Measurements from ENCODE around the gene ZKSCAN2.

The ZKSCAN2 gene

DNA sequence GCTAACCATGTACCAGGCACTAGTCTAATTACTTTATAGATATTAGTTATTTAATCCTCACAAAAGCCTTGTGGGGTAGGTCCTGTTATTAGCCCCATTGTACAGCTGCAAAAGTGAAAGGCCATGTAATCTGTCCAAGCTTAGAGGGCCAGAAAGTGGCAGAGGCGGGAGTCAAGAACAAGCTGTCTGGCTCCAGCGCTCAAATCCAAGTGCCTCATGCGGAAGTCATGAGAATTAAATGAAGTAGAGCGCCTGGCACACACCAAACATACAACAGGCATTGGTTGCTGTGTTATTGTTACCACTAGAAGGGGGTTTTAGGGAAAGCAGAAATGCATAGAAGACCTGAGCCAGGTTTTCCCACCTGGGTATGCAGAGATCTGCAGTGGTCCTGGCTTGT, 39.7 kb downstream of the ZKSCAN2 start:
- Histone ChIP-seq H2AFZ (ENCODE audit: low read depth) (no peak overlapping the region), H3K4me1 (ENCODE audit: low read depth, poor library complexity, severe bottlenecking) (no peaks in the 10 kb centered on the region), H4K20me1 (ENCODE audit: insufficient read depth) (no peaks in the 10 kb centered on the region), H3K9ac (no peak overlapping the region), H3K79me2 (ENCODE audit: insufficient read depth, low read depth) (no peaks in the 10 kb centered on the region), H3K36me3 (ENCODE audit: insufficient read depth) (no peaks in the 10 kb centered on the region), H3K4me2 (no peak overlapping the region), H3K4me3 (IDR thresholded peaks at IDR 0.05; ENCODE audit: insufficient read depth, low read depth, low read length) (no peak overlapping the region), H3K27me3 (ENCODE audit: insufficient read depth, low read depth) (no peaks in the 10 kb centered on the region), H3K27ac (no peak overlapping the region)
- no peak for TF ChIP-seq CTCF (conservative IDR thresholded peaks at IDR 0.05; ENCODE audit: low read depth, low read length)

- Histone ChIP-seq H3K4me2 (no peak overlapping the region), H3K36me3 (ENCODE audit: insufficient read depth) (no peaks in the 10 kb centered on the region), H3K9ac (no peak overlapping the region), H3K4me3 (IDR thresholded peaks at IDR 0.05; ENCODE audit: insufficient read depth, low read depth, low read length) (no peak overlapping the region), H3K27ac (no peak overlapping the region), H2AFZ (ENCODE audit: low read depth) (no peak overlapping the region), H3K27me3 (ENCODE audit: insufficient read depth, low read depth) (no peaks in the 10 kb centered on the region), H3K4me1 (ENCODE audit: low read depth, poor library complexity, severe bottlenecking) (no peaks in the 10 kb centered on the region), H4K20me1 (ENCODE audit: insufficient read depth) (no peaks in the 10 kb centered on the region), H3K79me2 (ENCODE audit: insufficient read depth, low read depth) (no peaks in the 10 kb centered on the region)
- no peak for TF ChIP-seq CTCF (conservative IDR thresholded peaks at IDR 0.05; ENCODE audit: low read depth, low read length)
Observed at GRCh38 chr16:25217112-25217511, 40.5 kb downstream of the ZKSCAN2 start.

- no peaks in the 10 kb centered on the region for H3K27me3 ChIP-seq (ENCODE audit: insufficient read depth, low read depth)
- no peak overlapping the region for H3K27ac ChIP-seq
- no peak for TF ChIP-seq CTCF (conservative IDR thresholded peaks at IDR 0.05; ENCODE audit: low read depth, low read length)
- H4K20me1 ChIP-seq (ENCODE audit: insufficient read depth): no peaks in the 10 kb centered on the region
- no peak overlapping the region for H3K4me2 ChIP-seq
- no peaks in the 10 kb centered on the region for H3K36me3 ChIP-seq (ENCODE audit: insufficient read depth)
- no peak overlapping the region for H2AFZ ChIP-seq (ENCODE audit: low read depth)
- no peak overlapping the region for H3K9ac ChIP-seq
- H3K4me3 ChIP-seq (IDR thresholded peaks at IDR 0.05; ENCODE audit: insufficient read depth, low read depth, low read length): no peak overlapping the region
- H3K4me1 ChIP-seq (ENCODE audit: low read depth, poor library complexity, severe bottlenecking): peaks cover 3% of the 10 kb centered on the region
- no peaks in the 10 kb centered on the region for H3K79me2 ChIP-seq (ENCODE audit: insufficient read depth, low read depth)
Observed at GRCh38 chr16:25213709-25214397, 43.8 kb downstream of the ZKSCAN2 start.

- no peak overlapping the region for H3K4me3 ChIP-seq (IDR thresholded peaks at IDR 0.05; ENCODE audit: insufficient read depth, low read depth, low read length)
- no peaks in the 10 kb centered on the region for H3K27me3 ChIP-seq (ENCODE audit: insufficient read depth, low read depth)
- H4K20me1 ChIP-seq (ENCODE audit: insufficient read depth): no peaks in the 10 kb centered on the region
- no peak overlapping the region for H3K9ac ChIP-seq
- no peaks in the 10 kb centered on the region for H3K36me3 ChIP-seq (ENCODE audit: insufficient read depth)
- H3K79me2 ChIP-seq (ENCODE audit: insufficient read depth, low read depth): no peaks in the 10 kb centered on the region
- TF ChIP-seq CTCF (conservative IDR thresholded peaks at IDR 0.05; ENCODE audit: low read depth, low read length): no peak
- no peak overlapping the region for H3K4me2 ChIP-seq
- H3K4me1 ChIP-seq (ENCODE audit: low read depth, poor library complexity, severe bottlenecking): peaks cover 3% of the 10 kb centered on the region
- no peak overlapping the region for H3K27ac ChIP-seq
- H2AFZ ChIP-seq (ENCODE audit: low read depth): no peak overlapping the region
Observed at GRCh38 chr16:25212636-25213035, 45.0 kb downstream of the ZKSCAN2 start.

All from KMS-11 (cell line).